ENCODE data around the gene HSD17B11.

DNA sequence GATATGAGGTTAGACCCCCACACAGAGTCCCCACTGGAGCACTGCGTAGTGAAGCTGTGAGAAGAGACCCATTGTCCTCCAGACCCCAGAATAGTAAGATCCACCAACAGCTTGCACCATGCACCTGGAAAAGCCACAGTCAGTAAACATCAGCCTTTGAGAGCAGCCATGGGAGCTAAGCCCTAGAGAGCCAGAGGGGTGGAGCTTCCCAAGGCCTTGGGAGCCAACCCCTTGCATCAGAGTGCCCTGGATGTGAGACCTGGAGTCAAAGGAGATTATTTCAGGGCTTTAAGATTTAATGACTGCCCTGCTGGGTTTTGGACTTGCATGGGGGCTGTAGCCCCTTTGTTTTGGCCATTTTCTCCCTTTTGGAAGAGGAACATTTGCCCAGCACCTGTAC, 104.0 kb downstream of the HSD17B11 start:
- TF ChIP-seq, protein P1, sequence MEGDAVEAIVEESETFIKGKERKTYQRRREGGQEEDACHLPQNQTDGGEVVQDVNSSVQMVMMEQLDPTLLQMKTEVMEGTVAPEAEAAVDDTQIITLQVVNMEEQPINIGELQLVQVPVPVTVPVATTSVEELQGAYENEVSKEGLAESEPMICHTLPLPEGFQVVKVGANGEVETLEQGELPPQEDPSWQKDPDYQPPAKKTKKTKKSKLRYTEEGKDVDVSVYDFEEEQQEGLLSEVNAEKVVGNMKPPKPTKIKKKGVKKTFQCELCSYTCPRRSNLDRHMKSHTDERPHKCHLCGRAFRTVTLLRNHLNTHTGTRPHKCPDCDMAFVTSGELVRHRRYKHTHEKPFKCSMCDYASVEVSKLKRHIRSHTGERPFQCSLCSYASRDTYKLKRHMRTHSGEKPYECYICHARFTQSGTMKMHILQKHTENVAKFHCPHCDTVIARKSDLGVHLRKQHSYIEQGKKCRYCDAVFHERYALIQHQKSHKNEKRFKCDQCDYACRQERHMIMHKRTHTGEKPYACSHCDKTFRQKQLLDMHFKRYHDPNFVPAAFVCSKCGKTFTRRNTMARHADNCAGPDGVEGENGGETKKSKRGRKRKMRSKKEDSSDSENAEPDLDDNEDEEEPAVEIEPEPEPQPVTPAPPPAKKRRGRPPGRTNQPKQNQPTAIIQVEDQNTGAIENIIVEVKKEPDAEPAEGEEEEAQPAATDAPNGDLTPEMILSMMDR (IDR thresholded peaks at IDR 0.05 in 2 of 3, conservative IDR thresholded peaks at IDR 0.05 in 1 of 3; ENCODE audit: borderline replicate concordance in 1 of 3, insufficient read depth in 1 of 3, low read depth in 2 of 3, low read length in 2 of 3): no peak
- TF ChIP-seq POLR2A (IDR thresholded peaks at IDR 0.05; ENCODE audit: borderline replicate concordance, extremely low read depth, insufficient read depth, insufficient read length): no peak
- TF ChIP-seq, protein P2, sequence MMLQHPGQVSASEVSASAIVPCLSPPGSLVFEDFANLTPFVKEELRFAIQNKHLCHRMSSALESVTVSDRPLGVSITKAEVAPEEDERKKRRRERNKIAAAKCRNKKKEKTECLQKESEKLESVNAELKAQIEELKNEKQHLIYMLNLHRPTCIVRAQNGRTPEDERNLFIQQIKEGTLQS (IDR thresholded peaks at IDR 0.05): no peak
- TF ChIP-seq EZH2 (IDR thresholded peaks at IDR 0.05): no peak
- no peak for TF ChIP-seq SP1 (IDR thresholded peaks at IDR 0.05; ENCODE audit: low read depth)
- TF ChIP-seq RAD21 (IDR thresholded peaks at IDR 0.05; ENCODE audit: low read depth): no peak
- no peak for TF ChIP-seq FOSL1 (IDR thresholded peaks at IDR 0.05; ENCODE audit: low read depth)
- no peak for TF ChIP-seq ZNF274 (IDR thresholded peaks at IDR 0.05; ENCODE audit: low read depth, low read length)
- TF ChIP-seq, protein P3, sequence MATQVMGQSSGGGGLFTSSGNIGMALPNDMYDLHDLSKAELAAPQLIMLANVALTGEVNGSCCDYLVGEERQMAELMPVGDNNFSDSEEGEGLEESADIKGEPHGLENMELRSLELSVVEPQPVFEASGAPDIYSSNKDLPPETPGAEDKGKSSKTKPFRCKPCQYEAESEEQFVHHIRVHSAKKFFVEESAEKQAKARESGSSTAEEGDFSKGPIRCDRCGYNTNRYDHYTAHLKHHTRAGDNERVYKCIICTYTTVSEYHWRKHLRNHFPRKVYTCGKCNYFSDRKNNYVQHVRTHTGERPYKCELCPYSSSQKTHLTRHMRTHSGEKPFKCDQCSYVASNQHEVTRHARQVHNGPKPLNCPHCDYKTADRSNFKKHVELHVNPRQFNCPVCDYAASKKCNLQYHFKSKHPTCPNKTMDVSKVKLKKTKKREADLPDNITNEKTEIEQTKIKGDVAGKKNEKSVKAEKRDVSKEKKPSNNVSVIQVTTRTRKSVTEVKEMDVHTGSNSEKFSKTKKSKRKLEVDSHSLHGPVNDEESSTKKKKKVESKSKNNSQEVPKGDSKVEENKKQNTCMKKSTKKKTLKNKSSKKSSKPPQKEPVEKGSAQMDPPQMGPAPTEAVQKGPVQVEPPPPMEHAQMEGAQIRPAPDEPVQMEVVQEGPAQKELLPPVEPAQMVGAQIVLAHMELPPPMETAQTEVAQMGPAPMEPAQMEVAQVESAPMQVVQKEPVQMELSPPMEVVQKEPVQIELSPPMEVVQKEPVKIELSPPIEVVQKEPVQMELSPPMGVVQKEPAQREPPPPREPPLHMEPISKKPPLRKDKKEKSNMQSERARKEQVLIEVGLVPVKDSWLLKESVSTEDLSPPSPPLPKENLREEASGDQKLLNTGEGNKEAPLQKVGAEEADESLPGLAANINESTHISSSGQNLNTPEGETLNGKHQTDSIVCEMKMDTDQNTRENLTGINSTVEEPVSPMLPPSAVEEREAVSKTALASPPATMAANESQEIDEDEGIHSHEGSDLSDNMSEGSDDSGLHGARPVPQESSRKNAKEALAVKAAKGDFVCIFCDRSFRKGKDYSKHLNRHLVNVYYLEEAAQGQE (IDR thresholded peaks at IDR 0.05; ENCODE audit: low read depth): no peak
- TF ChIP-seq EZH2phosphoT487 (IDR thresholded peaks at IDR 0.05; ENCODE audit: borderline replicate concordance): no peak
- no peak for TF ChIP-seq YY1 (IDR thresholded peaks at IDR 0.05; ENCODE audit: extremely low read depth, insufficient replicate concordance, low read depth, low read length)
- TF ChIP-seq SIN3A (IDR thresholded peaks at IDR 0.05; ENCODE audit: low read depth): no peak
